GM12874 (cell line): ENCODE measurements around the gene MACROD2.

Experiments used
- CTCF ChIP-seq: IDR thresholded peaks from 2 replicates; pipeline ENCODE4 v1.5.1; 2011; ENCODE audit warnings: low read depth, mild to moderate bottlenecking, control low read depth, low read length, moderate library complexity; ENCODE audit not compliant: insufficient read depth

Gene MACROD2

GRCh38 chr20:16057651-16058050, 2062.3 kb downstream of the MACROD2 start:
- no peak for TF ChIP-seq CTCF

GRCh38 chr20:16058268-16058667, 2063.0 kb downstream of the MACROD2 start:
- no peak for TF ChIP-seq CTCF

GRCh38 chr20:16059841-16060240, 2064.5 kb downstream of the MACROD2 start:
- TF ChIP-seq CTCF, result no peak

GRCh38 chr20:16061351-16061750, 2066.0 kb downstream of the MACROD2 start:
- TF ChIP-seq CTCF, result no peak

- no peak for TF ChIP-seq CTCF
Measured at GRCh38 chr20:16062661-16063581, 2067.6 kb downstream of the MACROD2 start.

- no peak for TF ChIP-seq CTCF
Measured at GRCh38 chr20:16063881-16064280, 2068.6 kb downstream of the MACROD2 start.

GRCh38 chr20:16064989-16065707, 2069.8 kb downstream of the MACROD2 start:
- no peak for TF ChIP-seq CTCF
